ENCODE results near the gene KRTAP5-9.

DNA sequence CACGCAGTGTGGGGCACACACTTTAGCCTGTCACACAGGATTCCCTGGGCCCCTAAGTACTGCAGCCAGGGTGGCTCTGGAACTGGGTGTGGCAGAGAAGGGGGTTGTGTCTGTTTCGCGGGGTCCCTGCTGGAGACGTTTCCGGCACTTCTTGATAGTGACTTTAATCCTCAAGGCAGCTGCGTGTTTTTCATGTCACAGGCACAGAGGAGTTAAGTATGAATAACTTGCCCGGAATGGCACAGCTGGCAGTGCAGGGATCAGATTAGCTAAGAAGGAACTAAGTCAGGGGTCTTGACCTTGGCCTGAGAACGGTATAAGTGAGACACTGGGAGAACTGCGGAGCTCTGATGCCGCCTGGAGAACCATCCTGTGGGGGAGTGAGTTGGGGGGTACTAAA lies 28.7 kb upstream of the KRTAP5-9 start:
- TF ChIP-seq CEBPB (IDR thresholded peaks at IDR 0.05): no peak
- no peak for TF ChIP-seq EP300 (IDR thresholded peaks at IDR 0.05; ENCODE audit: borderline replicate concordance)
- TF ChIP-seq, protein P1, sequence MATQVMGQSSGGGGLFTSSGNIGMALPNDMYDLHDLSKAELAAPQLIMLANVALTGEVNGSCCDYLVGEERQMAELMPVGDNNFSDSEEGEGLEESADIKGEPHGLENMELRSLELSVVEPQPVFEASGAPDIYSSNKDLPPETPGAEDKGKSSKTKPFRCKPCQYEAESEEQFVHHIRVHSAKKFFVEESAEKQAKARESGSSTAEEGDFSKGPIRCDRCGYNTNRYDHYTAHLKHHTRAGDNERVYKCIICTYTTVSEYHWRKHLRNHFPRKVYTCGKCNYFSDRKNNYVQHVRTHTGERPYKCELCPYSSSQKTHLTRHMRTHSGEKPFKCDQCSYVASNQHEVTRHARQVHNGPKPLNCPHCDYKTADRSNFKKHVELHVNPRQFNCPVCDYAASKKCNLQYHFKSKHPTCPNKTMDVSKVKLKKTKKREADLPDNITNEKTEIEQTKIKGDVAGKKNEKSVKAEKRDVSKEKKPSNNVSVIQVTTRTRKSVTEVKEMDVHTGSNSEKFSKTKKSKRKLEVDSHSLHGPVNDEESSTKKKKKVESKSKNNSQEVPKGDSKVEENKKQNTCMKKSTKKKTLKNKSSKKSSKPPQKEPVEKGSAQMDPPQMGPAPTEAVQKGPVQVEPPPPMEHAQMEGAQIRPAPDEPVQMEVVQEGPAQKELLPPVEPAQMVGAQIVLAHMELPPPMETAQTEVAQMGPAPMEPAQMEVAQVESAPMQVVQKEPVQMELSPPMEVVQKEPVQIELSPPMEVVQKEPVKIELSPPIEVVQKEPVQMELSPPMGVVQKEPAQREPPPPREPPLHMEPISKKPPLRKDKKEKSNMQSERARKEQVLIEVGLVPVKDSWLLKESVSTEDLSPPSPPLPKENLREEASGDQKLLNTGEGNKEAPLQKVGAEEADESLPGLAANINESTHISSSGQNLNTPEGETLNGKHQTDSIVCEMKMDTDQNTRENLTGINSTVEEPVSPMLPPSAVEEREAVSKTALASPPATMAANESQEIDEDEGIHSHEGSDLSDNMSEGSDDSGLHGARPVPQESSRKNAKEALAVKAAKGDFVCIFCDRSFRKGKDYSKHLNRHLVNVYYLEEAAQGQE (IDR thresholded peaks at IDR 0.05; ENCODE audit: low read depth): no peak
- TF ChIP-seq TEAD4 (IDR thresholded peaks at IDR 0.05): no peak
